ENCODE measurements around the gene EIF4G2.
A peak's percentile ranks its signal among the peaks of the same experiment; 100 is the strongest.
"Not testable (repeated sequence)": the region's sequence is repeated elsewhere in the genome, so short reads cannot be mapped to it uniquely, and the experiment has no call there.

The EIF4G2 gene

DNA sequence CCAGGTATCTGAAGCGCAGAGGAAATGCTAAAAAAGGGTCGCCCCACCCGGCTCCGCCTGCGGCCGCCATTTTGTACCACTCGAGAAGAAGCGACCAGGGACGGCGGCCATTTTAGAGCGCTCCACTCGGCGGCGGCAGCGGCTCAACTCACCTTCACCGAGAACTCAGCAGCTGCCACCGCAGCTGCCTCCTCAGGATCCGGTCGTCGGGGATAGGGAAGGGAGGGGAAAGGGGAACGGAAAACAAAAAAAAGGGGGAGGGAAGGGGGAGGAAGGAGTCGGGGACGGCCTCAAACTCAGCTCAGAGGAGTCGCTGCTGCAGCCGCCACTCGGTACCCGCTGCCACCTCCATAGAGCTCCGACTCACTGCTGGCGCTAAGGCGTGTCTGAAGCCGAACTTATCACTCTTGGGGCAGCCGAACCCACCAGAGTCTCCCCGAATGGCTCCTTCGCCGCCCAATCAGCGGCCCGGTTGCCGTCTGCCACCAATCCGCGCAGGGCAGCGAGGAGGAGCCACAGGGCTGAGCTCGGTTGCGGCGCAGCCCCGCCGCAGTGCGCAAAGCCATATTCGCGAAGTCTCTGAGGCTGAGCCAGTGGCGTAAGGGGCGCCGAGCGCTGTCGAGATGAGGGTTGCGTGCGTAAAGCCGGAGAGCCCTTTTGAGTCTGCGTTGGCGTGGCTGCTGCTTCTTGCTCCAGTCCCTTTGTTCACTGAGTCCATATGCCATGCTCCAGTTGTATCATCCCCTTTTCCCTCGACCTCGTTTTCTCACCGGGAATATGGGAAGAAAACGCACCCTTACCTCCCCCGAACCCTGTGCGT, at the start of gene EIF4G2:
Gene EIF4G2, minus strand, starts transcription at position 374 of the 820 bp plus-strand sequence.
- DNase-seq (ENCODE audit: low read depth), result peak; percentile 96

DNA sequence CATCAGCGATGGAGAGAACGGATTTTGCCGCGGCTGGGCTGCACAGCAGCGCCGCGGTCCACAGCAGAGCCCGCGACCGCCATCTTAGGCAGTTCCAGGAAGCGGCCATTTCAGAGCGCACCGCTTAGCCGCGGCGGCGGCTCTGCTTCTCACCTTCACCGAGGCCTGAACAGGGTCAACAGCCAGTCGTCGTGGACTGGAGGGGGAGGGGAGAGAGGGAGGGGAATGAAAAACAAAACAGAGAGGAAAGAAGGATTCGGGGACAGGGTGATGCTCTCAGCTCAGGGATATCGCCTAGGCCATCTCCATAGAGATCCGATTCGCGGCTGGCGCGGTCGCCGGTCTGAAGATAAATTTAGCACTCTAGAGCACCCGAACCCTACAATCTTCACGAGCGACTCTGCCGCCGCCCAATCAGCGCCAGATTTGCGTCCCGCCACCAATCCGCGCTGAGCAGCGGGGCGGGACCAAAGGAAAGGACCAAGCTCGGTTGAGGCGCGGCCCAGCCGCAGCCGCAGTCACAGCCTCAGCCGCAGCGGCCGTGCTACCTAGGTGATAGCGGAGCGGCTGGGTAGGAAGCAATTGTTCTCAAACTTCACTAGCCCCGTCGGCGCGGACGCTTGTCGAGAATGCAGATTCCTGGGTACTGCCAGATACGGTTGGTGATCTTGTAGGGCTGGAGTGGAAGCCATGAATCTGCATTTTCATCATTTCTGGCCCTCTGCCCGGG, 49.1 kb upstream of the EIF4G2 start, which contains the start of gene ZBED5:
Gene ZBED5, minus strand, starts transcription at position 345 of the 730 bp plus-strand sequence. CDS start 3,108 bp downstream, outside the sequence.
- peak; percentile 94 for DNase-seq (ENCODE audit: low read depth)

DNA sequence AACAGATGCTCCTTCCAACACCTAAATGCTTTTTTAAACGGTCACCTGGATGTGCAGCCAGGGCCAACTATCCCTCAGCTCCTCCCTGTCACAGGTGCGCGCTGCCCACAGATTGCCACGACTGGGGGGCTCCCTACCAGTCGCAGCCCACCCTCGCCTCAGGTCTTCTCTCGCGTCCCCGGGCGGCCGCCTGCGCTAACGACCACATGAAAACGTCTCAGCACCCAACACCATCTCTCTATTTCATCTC, 48.7 kb upstream of the EIF4G2 start:
- DNase-seq (ENCODE audit: low read depth), result no peak

DNA sequence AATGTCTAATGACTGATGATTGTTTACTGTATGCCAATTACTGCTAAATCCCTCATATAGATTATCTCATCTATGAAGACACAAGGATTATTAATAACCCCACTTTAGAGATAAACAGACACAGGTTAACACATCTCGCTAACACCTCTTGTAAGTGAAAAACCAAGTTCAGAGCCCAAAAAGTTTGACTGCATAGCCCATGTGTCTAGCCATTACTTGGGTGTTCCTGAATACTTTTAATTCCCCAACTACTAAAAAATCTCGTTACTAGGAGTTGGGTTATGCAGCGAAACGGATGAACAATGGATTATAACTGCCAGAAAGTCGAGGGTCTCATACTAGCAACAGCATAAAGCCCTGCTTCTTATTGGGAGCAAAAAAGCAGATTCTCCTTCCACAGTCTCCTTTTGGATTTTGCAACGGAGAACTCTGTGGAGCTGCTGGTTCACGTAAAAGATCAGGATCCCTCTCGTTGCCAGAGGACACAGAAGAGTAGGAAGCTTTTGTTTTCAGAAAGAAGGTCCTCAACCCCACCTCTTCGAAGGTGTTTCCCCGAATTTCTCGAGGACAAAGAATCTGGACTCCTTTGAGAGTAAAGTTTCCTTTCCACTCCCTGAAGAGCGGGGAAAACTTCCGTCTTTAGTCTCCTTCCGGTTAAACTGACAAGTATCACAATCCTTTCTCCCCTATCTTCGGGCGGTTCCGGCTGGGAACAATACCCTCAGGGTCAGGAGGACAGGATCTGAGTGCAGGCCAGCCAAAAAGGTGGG, 48.1 kb upstream of the EIF4G2 start:
- peak; percentile 22 for DNase-seq (ENCODE audit: low read depth)

DNA sequence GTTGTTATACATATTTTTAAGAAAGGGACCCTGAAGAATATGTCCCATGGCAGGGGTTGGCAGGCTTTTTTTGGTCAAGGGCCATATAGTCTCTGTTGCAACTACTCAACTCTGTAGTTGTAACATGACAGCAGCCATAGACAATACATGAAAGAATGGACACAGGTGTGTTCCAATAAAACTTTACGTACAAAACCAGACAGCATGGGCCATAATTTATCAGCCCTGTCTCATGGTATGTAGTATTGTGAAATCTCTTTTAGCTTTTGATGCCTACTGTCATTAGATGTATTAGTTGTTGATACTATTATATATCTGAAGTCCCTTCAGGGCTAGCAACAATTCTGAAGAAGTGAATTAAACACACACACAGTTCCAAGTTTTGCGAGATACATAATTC, 46.6 kb upstream of the EIF4G2 start:
- no peak for DNase-seq (ENCODE audit: low read depth)

DNA sequence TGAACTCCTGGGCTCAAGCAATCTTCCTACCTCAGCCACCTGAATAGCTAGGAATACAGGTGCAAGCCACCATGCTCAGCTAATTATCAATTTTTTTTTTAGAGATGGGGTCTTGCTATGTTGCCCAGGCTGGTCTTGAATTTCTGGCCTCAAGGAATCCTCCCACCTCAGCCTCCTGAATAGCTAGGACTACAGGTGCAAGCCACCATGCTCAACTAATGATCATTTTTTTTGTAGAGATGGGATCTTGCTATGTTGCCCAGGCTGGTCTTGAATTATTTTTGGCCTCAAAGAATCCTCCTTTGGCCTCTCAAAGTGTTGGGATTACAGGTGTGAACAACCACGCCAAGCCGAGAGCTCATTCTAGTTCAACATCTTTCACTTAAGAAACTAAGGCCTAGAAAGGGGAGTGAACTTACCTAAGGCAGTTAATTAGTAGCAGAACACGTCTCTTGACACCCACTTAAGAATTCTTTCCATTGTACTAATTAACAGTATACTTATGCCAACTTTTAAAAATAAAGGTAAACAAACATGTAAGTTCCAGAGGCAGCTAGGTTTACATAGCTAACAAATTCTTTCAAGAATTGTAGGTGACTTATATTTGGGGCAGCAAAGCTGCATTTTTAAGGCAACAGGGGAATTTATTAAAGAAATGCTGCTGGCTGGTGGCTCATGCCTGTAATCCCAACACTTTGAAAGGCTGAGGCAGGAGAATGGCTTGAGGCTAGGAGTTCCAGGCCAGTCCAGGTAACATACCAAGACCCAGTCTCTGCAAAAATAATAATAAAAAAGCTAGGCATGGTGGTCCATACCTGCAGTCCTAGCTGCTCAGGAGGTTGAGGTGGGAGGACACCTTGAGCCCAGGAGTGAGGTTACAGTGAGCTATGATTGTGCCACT, 39.5 kb upstream of the EIF4G2 start:
- DNase-seq (ENCODE audit: low read depth), result no peak

DNA sequence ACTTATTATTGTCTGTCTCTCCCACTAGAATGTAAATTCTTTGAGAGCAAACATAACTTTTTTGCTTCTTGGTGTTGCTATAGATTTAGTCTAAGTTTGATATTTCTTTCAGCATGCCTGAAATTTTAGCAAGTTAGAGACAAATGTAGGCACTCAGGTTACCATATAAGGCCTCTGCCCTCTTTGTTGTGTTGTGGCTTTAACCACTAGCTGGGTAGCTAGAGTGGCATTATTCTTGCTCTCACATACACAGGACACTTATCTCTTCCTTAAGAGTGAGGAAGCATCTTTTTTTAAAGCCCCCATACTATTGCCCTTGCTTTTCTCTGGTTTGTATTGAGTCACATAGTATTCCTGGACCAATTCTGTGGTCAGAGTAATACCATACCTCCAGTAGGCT, 37.9 kb upstream of the EIF4G2 start:
- no peak for DNase-seq (ENCODE audit: low read depth)

DNA sequence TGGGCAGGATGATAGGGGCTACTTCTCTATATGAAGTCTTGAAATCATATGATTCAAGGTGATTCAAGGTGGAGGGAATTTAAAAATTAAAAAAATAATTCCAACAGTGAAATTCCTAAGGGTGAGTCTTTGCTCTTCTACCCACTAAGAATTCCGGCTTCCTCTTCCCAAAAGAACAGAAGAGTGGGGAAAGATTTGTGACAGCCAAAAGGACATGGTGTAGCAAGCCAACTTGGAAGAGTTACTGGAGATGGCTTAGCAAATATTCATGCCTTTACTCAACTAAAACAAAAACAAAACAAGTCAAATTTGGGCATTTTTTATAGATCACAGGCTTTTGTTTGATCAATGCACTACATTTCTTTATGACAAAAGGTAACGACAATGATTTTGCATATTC, 36.9 kb upstream of the EIF4G2 start:
- DNase-seq (ENCODE audit: low read depth), result no peak

DNA sequence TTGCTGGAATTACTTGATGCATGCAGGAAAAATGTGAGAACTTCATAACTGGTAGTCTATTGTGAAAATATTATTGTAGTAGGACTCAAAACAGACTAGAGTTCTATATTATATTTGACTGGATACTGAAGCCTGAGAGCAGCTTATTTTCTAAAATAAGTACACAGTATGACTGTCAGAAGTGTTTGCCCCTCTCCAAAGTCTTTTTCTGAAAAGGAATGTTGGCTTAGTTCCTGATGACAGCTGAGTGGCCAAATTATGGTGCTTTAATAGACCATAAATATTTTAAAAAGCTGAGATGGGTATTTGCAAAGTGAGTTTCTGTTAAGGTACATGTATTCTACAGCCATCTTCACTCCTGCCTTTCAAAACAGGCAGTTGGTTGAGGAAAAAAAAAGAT, 36.1 kb upstream of the EIF4G2 start:
- no peak for DNase-seq (ENCODE audit: low read depth)

DNA sequence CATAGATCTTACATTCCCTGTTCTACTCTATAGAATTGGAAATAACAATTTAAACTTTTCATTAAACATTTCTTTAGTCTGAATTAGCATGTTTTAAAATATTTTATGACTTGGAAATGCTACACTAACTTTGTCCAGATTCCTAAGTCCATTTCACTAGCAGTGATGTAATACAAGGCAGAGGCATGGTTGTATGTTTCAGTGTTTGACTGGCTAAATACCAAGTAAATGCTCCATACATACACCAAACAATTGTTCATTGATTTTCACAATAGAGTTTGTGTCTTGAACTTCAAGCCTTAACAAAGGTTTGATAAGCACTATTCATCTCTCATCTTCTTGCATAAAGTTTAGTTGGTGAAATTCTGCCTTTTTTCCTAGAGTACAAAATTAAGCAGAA, 35.6 kb upstream of the EIF4G2 start:
- DNase-seq (ENCODE audit: low read depth), result no peak

DNA sequence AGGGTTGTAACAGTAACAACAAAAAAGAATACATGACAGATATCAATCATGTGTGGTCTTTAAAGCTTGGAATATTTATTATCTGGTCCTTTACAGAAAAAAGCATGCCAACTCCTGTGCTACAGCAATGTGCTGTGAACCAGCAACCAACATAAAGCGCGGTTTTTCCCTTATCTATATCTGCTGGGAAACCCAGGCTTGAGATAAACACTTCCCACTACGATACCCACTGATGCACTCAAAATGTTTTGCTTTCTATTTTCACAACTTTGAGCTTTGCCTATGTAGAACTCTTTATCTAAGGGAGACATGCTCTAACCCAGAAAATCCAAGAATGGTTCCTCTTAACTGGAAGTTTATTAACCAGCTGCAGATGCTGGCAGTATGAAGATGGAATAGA, 30.2 kb upstream of the EIF4G2 start:
- no peak for DNase-seq (ENCODE audit: low read depth)

DNA sequence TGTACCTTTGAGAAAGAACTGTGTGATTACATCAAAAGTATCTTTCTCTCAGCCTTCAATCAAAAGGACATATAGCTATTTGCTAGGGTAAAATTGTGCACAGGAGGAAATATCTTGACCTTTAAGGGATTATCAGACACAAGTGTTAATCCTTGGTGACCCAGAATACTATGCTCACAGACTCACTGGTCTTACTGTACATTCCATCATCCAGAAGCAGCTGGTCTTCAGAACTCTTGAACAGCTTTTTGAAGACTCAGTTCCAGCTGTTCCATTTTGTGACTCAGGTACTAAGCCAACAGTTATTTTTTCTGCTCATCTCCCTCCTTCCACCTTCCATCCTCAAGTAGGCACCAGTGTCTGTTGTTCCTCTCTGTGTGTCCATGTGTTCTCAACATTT, 29.4 kb upstream of the EIF4G2 start:
- DNase-seq (ENCODE audit: low read depth), result no peak

DNA sequence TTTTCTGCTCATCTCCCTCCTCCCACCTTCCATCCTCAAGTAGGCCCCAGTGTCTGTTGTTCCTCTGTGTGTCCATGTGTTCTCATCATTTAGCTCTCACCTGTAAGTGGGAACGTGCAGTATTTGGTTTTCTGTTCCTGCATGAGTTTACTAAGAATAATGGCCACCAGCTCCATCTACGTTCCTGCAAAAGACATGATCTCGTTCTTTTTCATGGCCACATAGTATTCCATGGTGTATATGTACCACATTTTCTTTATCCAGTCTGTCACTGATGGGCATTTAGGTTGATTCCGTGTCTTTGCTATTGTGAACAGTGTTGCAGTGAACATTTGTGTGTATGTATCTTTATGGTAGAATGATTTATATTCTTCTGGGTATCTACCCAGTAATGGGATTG, 28.2 kb upstream of the EIF4G2 start:
- DNase-seq (ENCODE audit: low read depth), result not testable (repeated sequence)

DNA sequence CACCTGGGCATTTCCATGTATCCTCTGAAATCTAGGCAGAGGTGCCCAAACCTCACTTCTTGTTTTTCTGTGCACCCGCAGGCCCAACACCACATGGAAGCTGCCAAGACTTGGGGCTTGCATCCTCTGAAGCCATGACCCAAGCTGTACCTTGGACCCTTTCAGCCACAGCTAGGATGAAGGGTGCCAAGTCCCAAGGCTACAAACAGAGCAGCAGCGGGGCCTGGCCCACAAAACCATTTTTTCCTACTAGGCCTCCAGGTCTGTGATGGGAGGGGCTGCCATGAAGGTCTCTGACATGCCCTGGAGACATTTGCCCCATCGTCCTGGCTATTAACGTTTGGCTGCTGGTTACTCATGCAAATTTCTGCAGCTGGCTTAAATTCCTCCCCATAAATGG, 20.4 kb upstream of the EIF4G2 start:
- DNase-seq (ENCODE audit: low read depth), result no peak

DNA sequence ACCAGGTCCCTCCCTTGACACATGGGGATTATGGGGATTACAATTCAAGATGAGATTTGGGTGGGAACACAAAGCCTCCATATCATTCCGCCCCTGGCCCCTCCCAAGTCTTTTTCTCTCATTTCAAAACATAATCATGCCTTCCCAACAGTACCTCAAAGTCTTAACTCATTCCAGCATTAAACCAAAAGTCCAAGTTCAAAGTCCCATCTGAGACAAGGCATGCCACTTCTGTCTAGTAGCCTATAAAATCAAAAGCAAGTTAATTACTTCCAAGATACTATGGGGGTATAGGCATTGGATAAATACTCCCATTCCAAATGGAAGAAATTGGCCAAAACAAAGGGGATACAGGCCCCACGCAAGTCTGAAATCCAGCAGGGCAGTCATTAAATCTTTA, 19.7 kb upstream of the EIF4G2 start:
- no peak for DNase-seq (ENCODE audit: low read depth)

DNA sequence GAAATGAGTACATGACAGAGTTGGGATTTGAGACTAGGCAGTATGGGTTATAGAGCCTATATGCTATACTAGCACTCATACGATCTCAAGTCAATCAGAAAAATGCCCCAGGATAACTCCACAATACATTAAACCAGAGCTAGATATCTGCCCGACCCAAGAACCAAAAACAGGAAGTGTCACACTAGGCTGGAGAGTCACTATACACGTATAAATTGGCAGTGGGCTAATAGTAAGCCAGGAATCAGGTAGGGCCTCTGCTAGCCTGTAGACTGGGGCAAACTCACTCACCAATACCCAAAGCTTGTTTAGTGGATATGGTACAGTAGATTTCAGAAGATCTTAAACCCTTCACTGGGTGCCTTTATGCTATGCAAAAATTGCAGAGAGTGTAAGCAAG, 16.2 kb upstream of the EIF4G2 start:
- no peak for DNase-seq (ENCODE audit: low read depth)

DNA sequence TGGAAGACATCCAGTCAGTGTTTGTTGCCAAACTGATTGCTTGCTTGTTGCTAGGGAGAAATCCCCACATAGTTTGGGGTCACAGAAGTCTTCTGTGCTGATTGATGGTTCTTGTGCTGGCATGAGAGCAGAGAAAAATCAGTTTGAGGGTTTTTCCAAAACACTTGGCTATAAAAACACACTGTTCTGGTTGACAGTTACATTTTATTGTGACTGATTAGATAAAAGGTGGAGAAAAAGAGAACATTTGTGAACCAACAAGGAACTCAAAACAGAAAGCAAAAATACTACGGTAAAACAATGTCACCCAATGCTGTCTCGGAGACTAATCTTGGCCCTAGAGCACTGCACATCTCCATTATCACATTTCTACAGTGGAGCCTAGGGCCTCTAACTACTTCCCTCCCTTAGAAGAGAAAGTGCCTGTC, 14.4 kb upstream of the EIF4G2 start:
- DNase-seq (ENCODE audit: low read depth), result no peak

DNA sequence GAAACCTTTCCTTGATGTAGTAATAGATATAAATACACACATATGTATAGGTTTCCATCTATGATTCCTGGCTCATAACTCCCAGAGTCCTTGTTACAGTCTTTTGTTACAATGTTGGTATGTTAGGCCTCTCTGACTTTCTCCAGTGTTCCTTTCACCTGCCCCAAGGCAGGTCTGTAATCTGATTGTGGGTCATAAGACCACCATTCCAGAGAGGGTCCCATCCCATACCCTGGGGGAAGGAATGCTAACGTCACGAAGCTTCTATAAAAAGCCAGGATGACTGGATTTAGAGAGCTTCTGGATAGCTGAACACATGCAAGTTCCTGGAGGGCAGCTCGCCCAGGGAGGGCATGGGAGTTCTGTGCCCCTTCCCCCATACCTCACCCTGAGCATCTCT, 13.8 kb upstream of the EIF4G2 start:
- DNase-seq (ENCODE audit: low read depth), result not testable (repeated sequence)

DNA sequence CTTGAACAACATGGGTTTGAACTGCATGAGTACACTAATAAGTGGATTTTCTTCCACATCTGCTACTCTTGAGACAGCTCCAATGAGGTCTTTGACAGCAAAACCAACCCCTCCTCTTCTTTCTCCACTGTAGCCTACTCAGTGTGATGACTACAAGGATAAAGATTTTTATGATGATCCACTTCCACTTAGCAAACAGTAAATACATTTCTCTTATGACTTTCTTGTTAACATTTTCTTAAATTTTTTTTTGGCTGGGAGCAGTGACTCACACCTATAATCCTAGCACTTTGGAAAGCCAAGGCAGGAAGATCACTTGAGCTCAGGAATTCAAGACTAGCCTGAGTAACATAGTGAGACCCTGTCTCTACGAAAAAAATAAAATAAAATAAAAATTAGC, 9.9 kb upstream of the EIF4G2 start:
- DNase-seq (ENCODE audit: low read depth), result peak; percentile 84

DNA sequence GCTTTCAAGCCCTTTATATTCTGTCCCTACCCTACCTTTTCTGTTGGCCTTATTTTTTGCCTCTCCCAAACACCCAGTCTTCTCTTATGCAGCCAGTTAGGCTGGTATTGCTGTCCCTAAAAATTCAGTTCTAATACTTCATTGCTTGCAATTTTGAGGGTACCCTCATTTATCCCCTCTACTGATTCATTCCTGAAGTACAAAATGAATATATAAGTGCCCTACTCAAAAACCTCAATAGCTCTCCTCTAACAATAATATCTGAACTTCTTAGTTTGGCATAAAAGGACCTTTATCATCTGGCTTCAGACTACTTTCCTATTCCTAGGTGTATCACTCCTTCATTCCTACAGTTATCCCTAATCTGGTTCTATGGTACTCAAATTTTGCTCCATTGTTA, 5.2 kb upstream of the EIF4G2 start:
- DNase-seq (ENCODE audit: low read depth), result no peak

DNA sequence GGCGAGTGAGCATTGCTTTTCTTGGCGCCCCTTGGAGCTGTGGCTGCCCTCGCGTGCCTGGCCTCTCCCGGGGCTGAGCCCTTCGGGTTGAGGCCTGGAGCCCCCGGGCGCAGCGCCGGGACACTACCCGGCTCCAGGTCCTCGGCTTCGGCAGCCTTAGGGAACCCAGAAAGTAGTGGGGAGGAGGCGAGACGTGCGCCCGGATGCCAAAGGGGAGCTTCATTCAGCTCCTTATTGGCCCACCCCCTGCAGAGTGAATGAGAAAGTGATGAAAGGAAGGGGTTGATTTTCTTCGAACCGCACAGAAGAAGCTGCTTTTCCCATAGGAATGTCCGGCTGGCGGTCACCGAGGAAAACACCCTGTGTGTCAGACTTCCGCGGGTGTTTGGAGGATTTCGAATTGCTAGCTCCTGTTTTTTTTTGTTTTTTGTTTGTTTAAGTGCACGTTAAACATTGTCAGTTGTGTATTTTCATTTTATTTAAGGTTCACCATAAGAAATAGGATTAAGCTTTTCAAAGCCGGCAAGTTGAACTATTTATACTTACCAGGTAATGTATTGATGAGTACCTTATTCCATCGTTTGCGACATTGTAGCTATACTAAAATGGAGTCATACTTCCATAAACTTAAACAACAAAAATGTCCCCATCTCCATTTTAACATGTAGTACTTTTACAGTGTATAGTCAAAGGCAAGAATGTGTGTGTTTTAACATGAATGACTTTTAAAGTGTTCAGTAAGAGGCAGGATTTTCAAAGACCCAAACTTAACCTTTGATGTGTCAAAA, 841 bp upstream of the EIF4G2 start:
- DNase-seq (ENCODE audit: low read depth), result peak; percentile 47

Data from HS-27A (cell line).